Sigmoid colon (tissue), 7 donors: ENCODE measurements around the gene GP1BB. TPM values are rescaled to one million over a fixed set of nuclear protein-coding genes. Genes with fewer than 3 reads are reported as not detected.

Source experiments
- DNase-seq: peaks from one replicate; pipeline ENCODE4 v3.0.0-alpha.2; 2019
- H3K27ac ChIP-seq, 4 donors: fragments of 200-600 bp; sonication (generic); one replicate each; pipeline ENCODE4 v1.5.1; 2016 to 2019; ENCODE audit warnings: mild to moderate bottlenecking in 1 of 4
- H3K27me3 ChIP-seq, 3 donors: fragments of 200-600 bp; sonication (generic); one replicate each; pipeline ENCODE4 v1.5.1; 2019; ENCODE audit warnings: mild to moderate bottlenecking in 1 of 3
- H3K36me3 ChIP-seq, 4 donors: fragments of 200-600 bp; sonication (generic); one replicate each; pipeline ENCODE4 v1.5.1; 2016 to 2019
- H3K4me1 ChIP-seq, 4 donors: fragments of 200-600 bp; sonication (generic); one replicate each; pipeline ENCODE4 v1.5.1; 2017 to 2019
- H3K4me3 ChIP-seq, 4 donors: fragments of 200-600 bp; sonication (generic); one replicate each; pipeline ENCODE4 v1.5.1; 2017 to 2019; ENCODE audit warnings: mild to moderate bottlenecking in 2 of 4, moderate library complexity in 1 of 4
- H3K9me3 ChIP-seq, 4 donors: fragments of 200-600 bp in 3 of 4; sonication (generic) in 3 of 4; one replicate each; pipeline versions ENCODE4 v1.5.1 to v1.6.1; 2013 to 2019
- CTCF ChIP-seq, 4 experiments: fragments of 450-650 bp in 3 of 4; fragments of 200-600 bp in 1 of 4; IDR thresholded peaks; one replicate each; pipeline ENCODE4 v1.5.1; 2016 to 2019; ENCODE audit warnings: antibody characterized with exemption in 4 of 4, mild to moderate bottlenecking in 3 of 4, moderate library complexity in 2 of 4
- EP300 ChIP-seq, 4 donors: sonication (generic); formaldehyde crosslinking; IDR thresholded peaks; one replicate each; pipeline ENCODE4 v1.6.1; 2017; ENCODE audit warnings: antibody characterized with exemption in 4 of 4
- POLR2A ChIP-seq, 2 donors: fragments of 450-650 bp; IDR thresholded peaks; one replicate each; pipeline ENCODE4 v1.6.1; 2016; ENCODE audit warnings: antibody characterized with exemption in 2 of 2, mild to moderate bottlenecking in 2 of 2, moderate library complexity in 2 of 2
- POLR2AphosphoS5 ChIP-seq, 4 donors: sonication (generic); formaldehyde crosslinking; IDR thresholded peaks; one replicate each; pipeline ENCODE4 v1.6.1; 2017; ENCODE audit warnings: antibody characterized with exemption in 4 of 4
- WGBS, 2 donors: extraction: QIAGEN DNeasy Blood & Tissue Kit; methylation state at CpG; one replicate each; pipeline ENCODE4 v1.1.7; 2013; 5-methylcytosine and 5-hydroxymethylcytosine counted together
- intact Hi-C: fragments of 100-400 bp; cut with DNase I; formaldehyde crosslinking; loops from one replicate; pipeline ENCODE4 v1.15.1; 2023
- polyA plus RNA-seq, 3 donors: library from polyadenylated mRNA; stranded (reverse); fragments of 200-250 nt; gene quantifications; one replicate each; pipeline ENCODE4 v1.2.3, GENCODE V29; 2013
- total RNA-seq, 4 donors: library from RNA; depleted of rRNA; stranded (reverse); fragments of >200 nt; gene quantifications; one replicate each; pipeline ENCODE4 v1.1.0, GENCODE V29; 2016
- donor health status: healthy with polysubstance abuse.
- donor health status: Bipolar disorder and iron deficiency.
- donor health status: healthy.

Gene GP1BB
- total and polyA plus RNA-seq, 7 donors, result 1.1 to 2.9 (median 1.9) TPM; not detected in 2

GRCh38 chr22:19727310-19728150 lies 4.2 kb downstream of the GP1BB start:
- Histone ChIP-seq H3K9me3 (no peaks in the 10 kb centered on the region), H3K4me3 (no peak overlapping the region), H3K4me1 (peaks cover 0 to 26% (median 15%) of the 10 kb centered on the region in 4 donors), H3K27me3 (peaks cover 8 to 38% (median 16%) of the 10 kb centered on the region in 3 donors), H3K36me3 (peaks cover 0 to 2% (median 0%) of the 10 kb centered on the region in 4 donors), H3K27ac (no peak overlapping the region)
- DNase-seq, result no peak
- intact Hi-C loops, result no loop called here
- TF ChIP-seq POLR2AphosphoS5 (IDR thresholded peaks at IDR 0.05), result no peak
- TF ChIP-seq CTCF (IDR thresholded peaks at IDR 0.05), result no peak
- no peak for TF ChIP-seq POLR2A (IDR thresholded peaks at IDR 0.05)
- no peak for TF ChIP-seq EP300 (IDR thresholded peaks at IDR 0.05)
- WGBS, 2 donors, result 70 to 74% methylated on average over 61 of the region's 61 CpGs

- Histone ChIP-seq H3K4me3 (no peak overlapping the region), H3K9me3 (no peaks in the 10 kb centered on the region), H3K27me3 (peaks cover 8 to 30% (median 9%) of the 10 kb centered on the region in 3 donors), H3K27ac (no peak overlapping the region), H3K36me3 (no peaks in the 10 kb centered on the region), H3K4me1 (peaks cover 0 to 20% (median 13%) of the 10 kb centered on the region in 4 donors)
- TF ChIP-seq POLR2AphosphoS5 (IDR thresholded peaks at IDR 0.05) (no peak), CTCF (IDR thresholded peaks at IDR 0.05) (no peak), POLR2A (IDR thresholded peaks at IDR 0.05) (no peak), EP300 (IDR thresholded peaks at IDR 0.05) (no peak)
- DNase-seq, result no peak
- WGBS, 2 donors, result 67 to 75% methylated on average over 6 of the region's 6 CpGs
- intact Hi-C loops, result no loop called here
These were observed 4.9 kb downstream of the GP1BB start for GRCh38 chr22:19728271-19728670.

- 65 to 77% methylated on average over 10 of the region's 10 CpGs for whole genome bisulfite sequencing, 2 donors
- DNase-seq, result no peak
- Histone ChIP-seq H3K27ac (no peak overlapping the region), H3K4me3 (no peak overlapping the region), H3K4me1 (peaks cover 0 to 14% (median 8%) of the 10 kb centered on the region in 4 donors), H3K9me3 (no peaks in the 10 kb centered on the region), H3K27me3 (peaks cover 2 to 24% (median 8%) of the 10 kb centered on the region in 3 donors), H3K36me3 (no peaks in the 10 kb centered on the region)
- TF ChIP-seq CTCF (IDR thresholded peaks at IDR 0.05) (no peak), POLR2A (IDR thresholded peaks at IDR 0.05) (no peak), EP300 (IDR thresholded peaks at IDR 0.05) (no peak), POLR2AphosphoS5 (IDR thresholded peaks at IDR 0.05) (no peak)
- intact Hi-C loops, result no loop called here
These were observed 5.5 kb downstream of the GP1BB start for GRCh38 chr22:19728836-19729235.

- TF ChIP-seq CTCF (IDR thresholded peaks at IDR 0.05) (no peak), EP300 (IDR thresholded peaks at IDR 0.05) (no peak), POLR2AphosphoS5 (IDR thresholded peaks at IDR 0.05) (no peak), POLR2A (IDR thresholded peaks at IDR 0.05) (no peak)
These were observed 6.2 kb downstream of the GP1BB start for GRCh38 chr22:19729507-19729906.

More at GRCh38 chr22:19729507-19729906, 6.2 kb downstream of the GP1BB start:
- H3K4me1 ChIP-seq, result peaks cover 0 to 10% (median 6%) of the 10 kb centered on the region in 4 donors
- WGBS, 2 donors, result 72 to 83% methylated on average over 9 of the region's 9 CpGs
- DNase-seq, result no peak
- no peaks in the 10 kb centered on the region for H3K9me3 ChIP-seq
- intact Hi-C loops, result no loop called here
- no peaks in the 10 kb centered on the region for H3K36me3 ChIP-seq
- H3K27me3 ChIP-seq, result peaks cover 0 to 18% (median 8%) of the 10 kb centered on the region in 3 donors
- no peak overlapping the region for H3K4me3 ChIP-seq
- no peak overlapping the region for H3K27ac ChIP-seq
